ENCODE measurements around the gene DUSP22. TPM values are rescaled to one million over a fixed set of nuclear protein-coding genes. Genes with fewer than 3 reads are reported as not detected.

Gene DUSP22
- total RNA-seq, 1 experiment from 2014 or later, result 16.0 TPM

GRCh38 chr6:337805-338368 is 45.6 kb downstream of the DUSP22 start:
- TF ChIP-seq, protein P1, sequence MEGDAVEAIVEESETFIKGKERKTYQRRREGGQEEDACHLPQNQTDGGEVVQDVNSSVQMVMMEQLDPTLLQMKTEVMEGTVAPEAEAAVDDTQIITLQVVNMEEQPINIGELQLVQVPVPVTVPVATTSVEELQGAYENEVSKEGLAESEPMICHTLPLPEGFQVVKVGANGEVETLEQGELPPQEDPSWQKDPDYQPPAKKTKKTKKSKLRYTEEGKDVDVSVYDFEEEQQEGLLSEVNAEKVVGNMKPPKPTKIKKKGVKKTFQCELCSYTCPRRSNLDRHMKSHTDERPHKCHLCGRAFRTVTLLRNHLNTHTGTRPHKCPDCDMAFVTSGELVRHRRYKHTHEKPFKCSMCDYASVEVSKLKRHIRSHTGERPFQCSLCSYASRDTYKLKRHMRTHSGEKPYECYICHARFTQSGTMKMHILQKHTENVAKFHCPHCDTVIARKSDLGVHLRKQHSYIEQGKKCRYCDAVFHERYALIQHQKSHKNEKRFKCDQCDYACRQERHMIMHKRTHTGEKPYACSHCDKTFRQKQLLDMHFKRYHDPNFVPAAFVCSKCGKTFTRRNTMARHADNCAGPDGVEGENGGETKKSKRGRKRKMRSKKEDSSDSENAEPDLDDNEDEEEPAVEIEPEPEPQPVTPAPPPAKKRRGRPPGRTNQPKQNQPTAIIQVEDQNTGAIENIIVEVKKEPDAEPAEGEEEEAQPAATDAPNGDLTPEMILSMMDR (conservative IDR thresholded peaks at IDR 0.05; ENCODE audit: low read depth, low read length), result no peak
- no peak for TF ChIP-seq EZH2 (IDR thresholded peaks at IDR 0.05; ENCODE audit: borderline replicate concordance, low read depth, low read length, poor library complexity, severe bottlenecking)
- Histone ChIP-seq H3K27me3 (replicated peaks; ENCODE audit: insufficient read depth, low read depth, low read length, poor library complexity) (no peaks in the 10 kb centered on the region), H3K36me3 (ENCODE audit: insufficient read depth, low read length, poor library complexity, severe bottlenecking) (no peaks in the 10 kb centered on the region), H3K4me1 (ENCODE audit: insufficient read depth, low read length, poor library complexity, severe bottlenecking) (no peaks in the 10 kb centered on the region), H3K27ac (ENCODE audit: low read depth, low read length, poor library complexity, severe bottlenecking) (no peak overlapping the region), H3K9me3 (ENCODE audit: low read depth, low read length, poor library complexity, severe bottlenecking) (peaks cover 9% of the 10 kb centered on the region), H3K4me3 (ENCODE audit: low read depth, low read length, poor library complexity, severe bottlenecking) (no peak overlapping the region)
- ChIA-PET POLR2A (ENCODE audit: low non-redundant PET) (no interaction called here), CTCF (no interaction called here)
- BruUV-seq (replicated peaks), result no TSS peak
- intact Hi-C loops (cut with micrococcal nuclease; ENCODE audit: unreplicated experiment), result no loop called here
- no peak for DNase-seq (ENCODE audit: low spot score)

GRCh38 chr6:338815-339262 is 46.6 kb downstream of the DUSP22 start:
- no peaks in the 10 kb centered on the region for H3K27me3 ChIP-seq (replicated peaks; ENCODE audit: insufficient read depth, low read depth, low read length, poor library complexity)
- BruUV-seq (replicated peaks), result no TSS peak
- H3K27ac ChIP-seq (ENCODE audit: low read depth, low read length, poor library complexity, severe bottlenecking), result no peak overlapping the region
- intact Hi-C loops (cut with micrococcal nuclease; ENCODE audit: unreplicated experiment), result no loop called here
- DNase-seq (ENCODE audit: low spot score), result no peak
- no peak for TF ChIP-seq EZH2 (IDR thresholded peaks at IDR 0.05; ENCODE audit: borderline replicate concordance, low read depth, low read length, poor library complexity, severe bottlenecking)
- CTCF ChIA-PET, result no interaction called here
- peaks cover 14% of the 10 kb centered on the region for H3K9me3 ChIP-seq (ENCODE audit: low read depth, low read length, poor library complexity, severe bottlenecking)
- no peak overlapping the region for H3K4me3 ChIP-seq (ENCODE audit: low read depth, low read length, poor library complexity, severe bottlenecking)
- no peaks in the 10 kb centered on the region for H3K4me1 ChIP-seq (ENCODE audit: insufficient read depth, low read length, poor library complexity, severe bottlenecking)
- POLR2A ChIA-PET (ENCODE audit: low non-redundant PET), result no interaction called here
- H3K36me3 ChIP-seq (ENCODE audit: insufficient read depth, low read length, poor library complexity, severe bottlenecking), result no peaks in the 10 kb centered on the region

GRCh38 chr6:339480-339879 is 47.2 kb downstream of the DUSP22 start:
- H3K27ac ChIP-seq (ENCODE audit: low read depth, low read length, poor library complexity, severe bottlenecking), result no peak overlapping the region
- POLR2A ChIA-PET (ENCODE audit: low non-redundant PET), result no interaction called here
- no peaks in the 10 kb centered on the region for H3K27me3 ChIP-seq (replicated peaks; ENCODE audit: insufficient read depth, low read depth, low read length, poor library complexity)
- DNase-seq (ENCODE audit: low spot score), result no peak
- H3K4me3 ChIP-seq (ENCODE audit: low read depth, low read length, poor library complexity, severe bottlenecking), result no peak overlapping the region
- CTCF ChIA-PET, result no interaction called here
- BruUV-seq (replicated peaks), result no TSS peak
- intact Hi-C loops (cut with micrococcal nuclease; ENCODE audit: unreplicated experiment), result no loop called here
- no peaks in the 10 kb centered on the region for H3K4me1 ChIP-seq (ENCODE audit: insufficient read depth, low read length, poor library complexity, severe bottlenecking)
- H3K36me3 ChIP-seq (ENCODE audit: insufficient read depth, low read length, poor library complexity, severe bottlenecking), result no peaks in the 10 kb centered on the region
- TF ChIP-seq, protein P1 (conservative IDR thresholded peaks at IDR 0.05; ENCODE audit: low read depth, low read length), result no peak
- no peak for TF ChIP-seq EZH2 (IDR thresholded peaks at IDR 0.05; ENCODE audit: borderline replicate concordance, low read depth, low read length, poor library complexity, severe bottlenecking)
- peaks cover 14% of the 10 kb centered on the region for H3K9me3 ChIP-seq (ENCODE audit: low read depth, low read length, poor library complexity, severe bottlenecking)
